PC-3 (cell line): ENCODE results near the gene SLC39A10. TPM values are rescaled to one million over a fixed set of nuclear protein-coding genes. Genes with fewer than 3 reads are reported as not detected.

ENCODE experiments used
- ATAC-seq: fragments of 200-7000 bp; cut with Tn5 transposase; 2 replicates; pipeline ENCODE4 v1.9.1; 2020; ENCODE audit warnings: mild to moderate bottlenecking, moderate library complexity
- BruUV-seq: library from RNA; stranded (reverse); fragments of 400-500 nt; replicated peaks from 2 replicates; lab custom pipeline; 2021; lab: Mats Ljungman, UMichigan
- CTCF ChIA-PET: fragments of 300-600 bp; sonication (Branson Sonifier 250); formaldehyde crosslinking; loops from one replicate; lab custom pipeline; 2022; ENCODE audit warnings: antibody characterized with exemption; lab: Charles Lee
- POLR2A ChIA-PET: fragments of 300-600 bp; sonication (Branson Sonifier 250); formaldehyde crosslinking; loops from one replicate; lab custom pipeline; 2022; ENCODE audit warnings: antibody characterized with exemption; ENCODE audit not compliant: unreplicated experiment; lab: Charles Lee
- DNase-seq: peaks from one replicate; pipeline ENCODE4 v3.0.0-alpha.2; 2015
- H2AFZ ChIP-seq: fragments of 300-600 bp; sonication (generic); 2 replicates; pipeline ENCODE4 v1.6.0; 2016; ENCODE audit warnings: antibody characterized with exemption, low read length
- H3F3A ChIP-seq: fragments of 300-600 bp; sonication (generic); one replicate; pipeline ENCODE4 v1.6.0; 2017; ENCODE audit warnings: antibody characterized with exemption, low read length, control low read depth, mild to moderate bottlenecking; ENCODE audit not compliant: unreplicated experiment
- H3K27ac ChIP-seq: fragments of 300-600 bp; sonication (generic); 2 replicates; pipeline ENCODE4 v1.5.1; 2016; ENCODE audit warnings: mild to moderate bottlenecking, low read length
- H3K27me3 ChIP-seq: fragments of 300-600 bp; sonication (generic); 2 replicates; pipeline ENCODE4 v1.6.1; 2016; ENCODE audit warnings: low read length, mixed read lengths
- H3K36me3 ChIP-seq: fragments of 300-600 bp; sonication (generic); 2 replicates; pipeline ENCODE4 v1.6.1; 2016; ENCODE audit warnings: low read depth, mixed run types, low read length, mixed read lengths
- H3K4me1 ChIP-seq: fragments of 300-600 bp; sonication (generic); 2 replicates; pipeline ENCODE4 v1.5.1; 2016; ENCODE audit warnings: low read length; ENCODE audit not compliant: insufficient read depth
- H3K4me2 ChIP-seq: fragments of 300-600 bp; sonication (generic); 2 replicates; pipeline ENCODE4 v1.6.0; 2016; ENCODE audit warnings: low read length
- H3K4me3 ChIP-seq: fragments of 300-600 bp; sonication (generic); 2 replicates; pipeline ENCODE4 v1.5.1; 2016; ENCODE audit warnings: mild to moderate bottlenecking, low read length, mixed read lengths
- H3K79me2 ChIP-seq: fragments of 300-600 bp; sonication (generic); 2 replicates; pipeline ENCODE4 v1.6.1; 2017; ENCODE audit warnings: low read length, mixed read lengths
- H3K9ac ChIP-seq: fragments of 300-600 bp; sonication (generic); 2 replicates; pipeline ENCODE4 v1.6.0; 2016; ENCODE audit warnings: mild to moderate bottlenecking, low read length
- H3K9me2 ChIP-seq: fragments of 300-600 bp; sonication (generic); replicated peaks from 2 replicates; pipeline ENCODE4 v1.6.1; 2016; ENCODE audit warnings: mixed run types, low read length, mixed read lengths
- H3K9me3 ChIP-seq: fragments of 300-600 bp; sonication (generic); 2 replicates; pipeline ENCODE4 v1.6.1; 2016; ENCODE audit warnings: low read length, mixed read lengths
- H4K20me1 ChIP-seq: fragments of 300-600 bp; sonication (generic); 2 replicates; pipeline ENCODE4 v1.6.1; 2016; ENCODE audit warnings: low read length, mixed read lengths
- EZH2 ChIP-seq: fragments of 300-600 bp; sonication (generic); IDR thresholded peaks from one replicate; pipeline ENCODE4 v1.6.1; 2017; ENCODE audit warnings: antibody characterized with exemption, mild to moderate bottlenecking, low read length; ENCODE audit not compliant: unreplicated experiment
- EZH2phosphoT487 ChIP-seq: fragments of 300-600 bp; sonication (generic); IDR thresholded peaks from 2 replicates; pipeline ENCODE4 v1.6.1; 2018; ENCODE audit warnings: mild to moderate bottlenecking, antibody characterized with exemption, low read length, borderline replicate concordance
- intact Hi-C: fragments of 100-400 bp; cut with micrococcal nuclease; formaldehyde crosslinking; loops from 2 replicates; pipeline ENCODE4 v1.9.0; 2023
- total RNA-seq: library from RNA; depleted of rRNA; stranded (reverse); fragments of >200 nt; gene quantifications from 2 replicates; pipeline ENCODE4 v1.2.3, GENCODE V29; 2014
- TF ChIP-seq, protein P1 (sequence below): fragments of 300-600 bp; sonication (generic); conservative IDR thresholded peaks from 2 replicates; pipeline ENCODE4 v1.5.1; 2017; ENCODE audit warnings: antibody characterized with exemption, low read depth, mild to moderate bottlenecking, low read length

SLC39A10 gene
- total RNA-seq, 1 experiment from 2014 or later: 18.6 TPM

- H3K9me3 ChIP-seq: no peaks in the 10 kb centered on the region
- no peak overlapping the region for H2AFZ ChIP-seq
- no peaks in the 10 kb centered on the region for H3K79me2 ChIP-seq
- H3K36me3 ChIP-seq: no peaks in the 10 kb centered on the region
- H3K9me2 ChIP-seq: no peaks in the 10 kb centered on the region
- no TSS peak for BruUV-seq
- intact Hi-C loops: loop anchor here (5.0 kb wide), 1 partner anchor 41 kb away; no protein-coding TSS in a partner anchor
- TF ChIP-seq, protein P1, sequence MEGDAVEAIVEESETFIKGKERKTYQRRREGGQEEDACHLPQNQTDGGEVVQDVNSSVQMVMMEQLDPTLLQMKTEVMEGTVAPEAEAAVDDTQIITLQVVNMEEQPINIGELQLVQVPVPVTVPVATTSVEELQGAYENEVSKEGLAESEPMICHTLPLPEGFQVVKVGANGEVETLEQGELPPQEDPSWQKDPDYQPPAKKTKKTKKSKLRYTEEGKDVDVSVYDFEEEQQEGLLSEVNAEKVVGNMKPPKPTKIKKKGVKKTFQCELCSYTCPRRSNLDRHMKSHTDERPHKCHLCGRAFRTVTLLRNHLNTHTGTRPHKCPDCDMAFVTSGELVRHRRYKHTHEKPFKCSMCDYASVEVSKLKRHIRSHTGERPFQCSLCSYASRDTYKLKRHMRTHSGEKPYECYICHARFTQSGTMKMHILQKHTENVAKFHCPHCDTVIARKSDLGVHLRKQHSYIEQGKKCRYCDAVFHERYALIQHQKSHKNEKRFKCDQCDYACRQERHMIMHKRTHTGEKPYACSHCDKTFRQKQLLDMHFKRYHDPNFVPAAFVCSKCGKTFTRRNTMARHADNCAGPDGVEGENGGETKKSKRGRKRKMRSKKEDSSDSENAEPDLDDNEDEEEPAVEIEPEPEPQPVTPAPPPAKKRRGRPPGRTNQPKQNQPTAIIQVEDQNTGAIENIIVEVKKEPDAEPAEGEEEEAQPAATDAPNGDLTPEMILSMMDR: no peak
- TF ChIP-seq EZH2 (no peak), EZH2phosphoT487 (no peak)
- H3K4me1 ChIP-seq: no peaks in the 10 kb centered on the region
- H3K4me3 ChIP-seq: no peak overlapping the region
- ChIA-PET CTCF (no interaction called here), POLR2A (interaction anchor here (0.7 kb wide), 1 partner anchor 397 kb away, joined by 10 read pairs; no protein-coding TSS in a partner anchor)
- no peak overlapping the region for H3K4me2 ChIP-seq
- H3K27ac ChIP-seq: no peak overlapping the region
- no peaks in the 10 kb centered on the region for H3F3A ChIP-seq
- no peaks in the 10 kb centered on the region for H4K20me1 ChIP-seq
- no peak overlapping the region for H3K9ac ChIP-seq
- no peak for DNase-seq
- no peaks in the 10 kb centered on the region for H3K27me3 ChIP-seq
- no peak for ATAC-seq
These were observed 14.5 kb downstream of the SLC39A10 start for GRCh38 chr2:195671563-195671962.

GRCh38 chr2:195672674-195673073 is 15.6 kb downstream of the SLC39A10 start:
- no peaks in the 10 kb centered on the region for H3K36me3 ChIP-seq
- no peaks in the 10 kb centered on the region for H3K27me3 ChIP-seq
- BruUV-seq: no TSS peak
- ChIA-PET CTCF (interaction anchor here (0.5 to 0.6 kb wide), 2 partner anchors 10 to 266 kb away, joined by 3 to 4 read pairs; no protein-coding TSS in a partner anchor), POLR2A (no interaction called here)
- no peak overlapping the region for H2AFZ ChIP-seq
- TF ChIP-seq, protein P1: peak; percentile 51
- TF ChIP-seq EZH2 (no peak), EZH2phosphoT487 (no peak)
- H3K4me3 ChIP-seq: no peak overlapping the region
- no peaks in the 10 kb centered on the region for H3K79me2 ChIP-seq
- no peaks in the 10 kb centered on the region for H4K20me1 ChIP-seq
- no peak overlapping the region for H3K9ac ChIP-seq
- H3K27ac ChIP-seq: no peak overlapping the region
- ATAC-seq: no peak
- intact Hi-C loops: loop anchor here (5.0 kb wide), 1 partner anchor 40 kb away; no protein-coding TSS in a partner anchor
- no peaks in the 10 kb centered on the region for H3K9me2 ChIP-seq
- H3K9me3 ChIP-seq: no peaks in the 10 kb centered on the region
- no peak overlapping the region for H3K4me2 ChIP-seq
- H3K4me1 ChIP-seq: peaks cover under 1% of the 10 kb centered on the region; the same call in 1 of the 2 replicates
- no peaks in the 10 kb centered on the region for H3F3A ChIP-seq
- DNase-seq: peak; percentile 24
